ENCODE results near the gene OSGIN1.
A peak's percentile ranks its signal among the peaks of the same experiment; 100 is the strongest.

The OSGIN1 gene

DNA sequence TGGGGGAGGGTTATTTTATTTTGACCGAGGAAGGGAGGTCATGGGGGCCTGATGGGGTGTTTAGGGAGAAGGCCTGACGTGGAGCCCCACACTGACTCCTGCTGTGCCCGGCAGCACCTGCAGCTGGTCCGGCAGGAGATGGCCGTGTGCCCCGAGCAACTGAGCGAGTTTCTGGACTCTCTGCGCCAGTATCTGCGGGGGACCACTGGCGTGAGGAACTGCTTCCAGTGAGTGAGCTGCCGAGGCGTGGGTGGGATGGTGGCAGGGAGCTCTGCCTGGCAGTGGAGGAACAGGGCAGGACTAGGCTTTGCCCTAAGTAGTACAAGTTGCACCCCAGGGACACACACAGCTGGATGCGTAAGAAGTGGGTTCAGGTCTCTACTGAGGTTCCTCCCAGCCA lies 45.1 kb downstream of the OSGIN1 start:
- no peak for DNase-seq (ENCODE audit: low read depth, low spot score)

GRCh38 chr16:84000989-84001642 lies 48.1 kb downstream of the OSGIN1 start:
- no peak for DNase-seq (ENCODE audit: low read depth, low spot score)

DNA sequence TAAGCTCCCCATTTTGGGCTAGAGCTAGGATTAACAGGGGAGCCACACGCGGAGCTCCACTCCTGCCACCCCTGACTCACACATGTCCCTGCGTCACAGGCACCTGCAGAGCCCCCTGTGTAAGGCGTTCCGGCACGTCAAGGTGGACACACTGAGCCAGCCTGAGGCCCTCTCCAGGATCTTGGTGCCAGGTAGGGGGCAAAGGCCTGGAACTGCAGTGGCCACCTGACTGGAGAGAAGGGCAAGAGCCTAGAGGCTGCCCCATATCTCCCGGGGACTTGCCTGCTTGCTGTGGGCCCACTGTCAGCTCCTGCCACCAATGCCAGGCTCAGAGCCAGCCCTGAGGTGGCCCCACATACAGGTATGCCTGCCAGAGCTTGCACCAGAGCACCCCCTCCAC lies 48.7 kb downstream of the OSGIN1 start:
- DNase-seq (ENCODE audit: low read depth, low spot score) = no peak

DNA sequence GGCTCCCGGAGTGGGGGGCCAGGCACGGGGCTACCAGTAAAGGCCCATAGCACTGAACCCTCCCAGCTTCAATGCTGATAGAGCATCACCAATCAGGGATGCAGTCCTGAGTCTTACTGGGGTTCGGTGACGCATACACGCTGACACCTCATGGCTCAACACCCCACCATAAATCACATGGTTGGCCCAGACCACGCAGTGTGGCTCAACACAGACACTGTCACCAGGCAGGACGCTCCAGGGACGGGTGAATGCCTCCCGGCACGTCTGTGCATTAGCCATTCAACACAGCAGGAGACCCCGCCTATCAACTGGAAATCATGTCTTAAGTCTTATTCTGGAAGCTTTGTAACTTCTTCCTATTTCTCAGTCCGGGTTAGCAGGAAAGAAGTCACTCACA lies 50.0 kb downstream of the OSGIN1 start:
- DNase-seq (ENCODE audit: low read depth, low spot score) = no peak

DNA sequence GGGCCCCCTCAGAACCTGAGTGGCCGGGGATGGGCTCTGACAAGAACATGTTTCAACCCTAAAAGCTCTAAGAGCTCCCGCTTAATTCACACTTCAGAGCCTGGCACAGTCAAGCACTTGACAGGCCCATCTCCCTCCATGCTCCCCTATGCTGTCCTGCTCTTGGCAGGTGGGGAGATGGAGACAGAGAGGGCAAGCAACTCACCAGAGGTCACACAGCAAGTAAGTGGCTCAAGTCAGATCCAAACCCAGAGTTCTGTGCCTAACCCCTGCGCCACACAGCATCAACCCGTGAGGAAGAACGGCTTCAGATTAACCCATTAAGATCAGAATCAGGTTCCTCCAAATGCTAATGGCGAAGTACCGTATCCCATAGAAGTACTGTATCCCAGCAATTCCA lies 51.4 kb downstream of the OSGIN1 start:
- DNase-seq (ENCODE audit: low read depth, low spot score) = no peak

GRCh38 chr16:84005391-84005790 lies 52.4 kb downstream of the OSGIN1 start:
- DNase-seq (ENCODE audit: low read depth, low spot score) = no peak

- no peak for DNase-seq (ENCODE audit: low read depth, low spot score)
These were observed 54.5 kb downstream of the OSGIN1 start for GRCh38 chr16:84007520-84007919.

GRCh38 chr16:84007965-84008364 lies 54.9 kb downstream of the OSGIN1 start:
- DNase-seq (ENCODE audit: low read depth, low spot score) = no peak

DNA sequence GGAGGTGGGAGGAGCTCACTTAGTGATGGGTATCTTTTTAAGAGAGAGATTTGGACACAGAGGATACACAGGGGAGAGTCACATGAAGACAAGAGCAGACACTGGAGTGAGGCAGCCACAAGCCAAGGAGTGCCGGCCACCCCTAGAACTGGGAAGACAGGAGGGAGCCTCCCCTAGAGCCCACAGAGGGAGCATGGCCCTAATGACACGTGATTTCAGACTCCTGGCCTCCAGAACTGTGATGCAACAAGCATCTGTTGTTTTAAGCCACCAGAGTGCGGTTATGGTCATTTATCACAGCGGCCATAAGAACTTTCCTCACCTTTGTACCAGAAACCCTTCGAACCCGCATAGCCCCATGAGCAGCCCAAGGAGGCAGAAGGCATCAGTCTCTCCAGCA lies 56.2 kb downstream of the OSGIN1 start:
- DNase-seq (ENCODE audit: low read depth, low spot score) = no peak

DNA sequence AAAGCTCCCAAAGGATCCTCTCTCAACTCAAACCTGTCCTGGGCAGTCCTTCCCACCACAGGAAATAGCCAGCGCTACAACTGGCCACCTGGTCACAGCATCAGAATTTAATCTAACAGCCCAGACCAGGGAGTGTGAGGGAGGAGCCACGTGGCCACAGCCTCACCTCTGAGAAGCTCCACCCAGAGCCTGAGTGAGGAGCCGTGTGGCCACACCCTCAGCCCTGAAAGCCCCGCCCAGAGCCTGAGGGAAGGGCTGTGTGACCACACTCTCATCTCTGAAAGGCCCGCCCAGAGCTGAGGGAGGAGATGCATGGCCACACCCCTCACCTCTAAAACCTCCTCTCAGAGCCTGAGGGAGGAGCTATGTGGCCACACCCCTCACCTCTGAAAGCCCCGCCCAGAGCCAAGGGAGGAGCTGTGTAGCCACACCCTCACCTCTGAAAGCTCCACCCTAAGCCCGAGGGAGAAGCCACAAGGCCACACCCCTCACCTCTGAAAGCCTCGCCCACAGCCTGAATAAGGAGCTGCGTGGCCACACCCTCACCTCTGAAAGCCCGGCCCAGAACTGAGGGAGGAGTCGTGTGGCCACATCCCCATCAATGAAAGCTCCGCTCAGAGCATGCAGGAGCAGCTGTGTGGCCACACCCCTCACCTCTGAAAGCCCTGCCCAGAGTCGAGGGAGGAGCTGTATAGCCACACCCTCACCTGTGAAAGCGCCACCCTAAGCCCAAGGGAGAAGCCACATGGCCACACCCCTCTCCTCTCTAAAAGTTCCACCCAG lies 60.9 kb downstream of the OSGIN1 start:
- DNase-seq (ENCODE audit: low read depth, low spot score) = peak; percentile 100

DNA sequence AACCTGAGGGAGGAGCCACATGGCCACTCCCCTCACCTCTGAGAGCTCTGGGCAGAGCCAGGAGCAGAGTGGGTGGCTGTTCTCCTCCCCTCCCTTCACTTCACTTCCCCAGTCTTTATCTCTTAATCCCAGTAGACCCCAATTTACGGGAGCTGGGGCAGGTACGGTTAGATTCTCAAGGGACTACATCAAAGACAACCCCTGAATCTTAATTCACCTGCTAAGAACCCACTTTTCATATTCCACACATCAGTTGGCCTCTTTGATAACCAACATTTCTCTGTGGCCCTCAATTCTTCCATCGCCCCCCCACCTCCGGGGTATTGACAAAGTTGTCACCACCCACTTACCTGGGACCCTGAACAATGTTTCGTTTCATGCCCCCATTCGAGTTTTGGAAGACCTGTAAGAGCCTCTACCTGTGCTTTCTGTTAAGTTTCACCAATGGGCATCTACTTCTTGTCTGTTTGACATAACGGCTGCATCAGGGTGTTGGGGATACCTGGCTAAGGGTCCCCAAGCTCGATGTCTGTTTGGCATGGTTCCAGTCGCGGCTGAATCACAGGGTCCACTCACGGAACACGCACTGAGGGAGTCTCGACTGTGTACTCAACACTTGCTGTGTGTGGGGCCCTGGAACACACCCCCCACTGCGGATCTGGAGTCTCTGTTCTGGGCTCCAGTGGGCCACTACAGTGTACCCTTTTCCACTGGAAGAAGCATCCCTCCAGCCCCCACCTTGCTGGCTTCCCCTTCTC lies 61.7 kb downstream of the OSGIN1 start:
- no peak for DNase-seq (ENCODE audit: low read depth, low spot score)

DNA sequence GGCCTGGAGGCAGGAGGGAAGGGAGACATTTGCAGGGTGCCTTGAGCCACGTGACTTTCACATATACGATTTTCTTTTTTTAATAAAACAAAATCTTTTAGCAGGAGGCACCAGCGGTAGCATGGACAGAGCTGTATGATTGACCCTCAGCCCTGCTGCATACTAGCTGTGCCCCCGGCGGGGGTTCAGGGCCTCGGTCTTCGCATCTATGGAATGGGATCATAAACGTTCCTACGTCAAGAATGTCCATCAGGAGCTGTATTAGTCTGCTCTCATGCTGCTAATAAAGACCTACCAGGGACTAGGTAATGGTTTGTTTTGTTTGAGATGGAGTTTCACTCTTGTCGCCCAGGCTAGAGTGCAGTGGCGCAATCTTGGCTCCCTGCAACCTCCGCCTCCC lies 62.4 kb downstream of the OSGIN1 start:
- no peak for DNase-seq (ENCODE audit: low read depth, low spot score)
